ENCODE measurements around the gene NCOR2.

DNA sequence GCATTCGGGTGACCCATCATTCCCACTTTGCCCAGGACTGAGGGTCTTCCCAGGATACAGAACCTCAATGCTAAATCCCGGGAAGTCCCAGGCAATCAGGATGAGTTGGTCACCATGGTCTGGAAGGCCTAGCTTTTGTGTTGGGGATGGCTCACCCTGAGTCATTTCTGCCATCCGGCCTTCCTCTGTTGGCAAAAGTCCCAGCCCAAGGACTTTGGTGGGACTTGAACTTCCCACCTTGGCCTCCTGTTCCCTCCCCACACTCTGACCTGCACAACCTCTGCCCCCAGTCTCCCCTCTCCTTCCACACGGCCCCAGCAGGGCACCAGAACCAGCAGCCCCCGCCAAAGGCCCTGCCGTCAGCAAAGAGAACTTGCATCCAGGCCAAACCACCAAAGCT lies 24.6 kb upstream of the NCOR2 start:
- TF ChIP-seq YY1 (IDR thresholded peaks at IDR 0.05; ENCODE audit: insufficient read depth, insufficient read length) (no peak), SUZ12 (IDR thresholded peaks at IDR 0.05; ENCODE audit: extremely low read depth, insufficient read depth, insufficient read length) (no peak)
